ENCODE data around the gene SEC31B.

SEC31B gene

DNA sequence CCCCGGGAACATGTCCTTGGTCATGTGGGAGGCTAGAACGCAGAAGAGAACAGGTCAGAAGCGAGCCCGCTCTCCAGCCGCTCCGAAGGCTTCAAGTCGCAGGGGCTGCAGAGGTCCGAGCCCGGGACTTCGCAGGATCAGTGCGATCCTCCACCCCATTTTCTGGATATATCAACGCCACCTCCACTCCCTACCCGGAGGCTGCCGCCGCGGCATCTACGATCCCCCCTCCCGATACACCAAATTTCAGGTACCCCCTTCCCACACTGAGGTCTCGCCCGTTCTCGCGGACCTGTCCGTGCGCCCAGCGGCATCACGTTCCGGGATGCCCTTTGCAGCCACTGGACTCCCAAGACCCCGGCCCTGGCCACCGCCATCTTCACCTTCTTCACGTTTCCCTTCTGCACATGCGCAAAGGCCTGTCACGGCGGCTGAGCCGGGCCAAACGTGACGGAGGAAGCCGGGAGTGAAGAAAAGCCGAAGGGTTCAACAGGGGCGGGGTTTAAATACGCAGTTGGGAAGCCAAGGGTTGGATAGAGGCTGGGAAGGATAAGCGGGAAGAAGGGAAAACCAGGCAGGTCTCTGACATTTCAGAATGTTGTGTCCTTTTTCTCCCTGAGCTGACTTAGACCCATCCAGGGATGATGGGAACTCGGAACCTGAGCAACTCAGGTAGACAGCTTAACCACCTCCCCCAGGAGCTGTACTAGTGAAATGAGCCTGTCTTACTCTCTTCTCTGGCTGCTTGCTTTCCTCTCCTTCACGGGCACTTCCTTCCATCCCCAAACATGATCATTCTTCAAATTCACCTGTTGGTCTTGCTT is 10.0 kb upstream of the SEC31B start, which contains the start of gene NDUFB8 (continued):
- TF ChIP-seq, protein P1, sequence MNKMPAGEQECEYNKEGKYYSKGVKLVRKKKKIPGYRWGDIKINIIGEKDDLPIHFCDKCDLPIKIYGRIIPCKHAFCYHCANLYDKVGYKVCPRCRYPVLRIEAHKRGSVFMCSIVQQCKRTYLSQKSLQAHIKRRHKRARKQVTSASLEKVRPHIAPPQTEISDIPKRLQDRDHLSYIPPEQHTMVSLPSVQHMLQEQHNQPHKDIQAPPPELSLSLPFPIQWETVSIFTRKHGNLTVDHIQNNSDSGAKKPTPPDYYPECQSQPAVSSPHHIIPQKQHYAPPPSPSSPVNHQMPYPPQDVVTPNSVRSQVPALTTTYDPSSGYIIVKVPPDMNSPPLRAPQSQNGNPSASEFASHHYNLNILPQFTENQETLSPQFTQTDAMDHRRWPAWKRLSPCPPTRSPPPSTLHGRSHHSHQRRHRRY (tag by site-specific recombination; IDR thresholded peaks at IDR 0.05) = no peak
- no peak for TF ChIP-seq SETDB1 (IDR thresholded peaks at IDR 0.05; ENCODE audit: insufficient read length, low read length)
- TF ChIP-seq ZNF629 (tag by site-specific recombination; IDR thresholded peaks at IDR 0.05) = peak; percentile 51; the same call in 1 of the 2 replicates

- TF ChIP-seq ZNF335 (tag by site-specific recombination; conservative IDR thresholded peaks at IDR 0.05) (peak; percentile 98), EGR2 (tag by site-specific recombination; IDR thresholded peaks at IDR 0.05; ENCODE audit: low read depth) (peak; percentile 27; the same call in 1 of the 2 replicates), ZBTB17 (tag by site-specific recombination; IDR thresholded peaks at IDR 0.05) (peak; percentile 89), ZNF366 (tag by site-specific recombination; conservative IDR thresholded peaks at IDR 0.05) (0 out of 2 replicates have a peak, but pooled peaks have one; percentile 27), ZNF202 (tag by site-specific recombination; IDR thresholded peaks at IDR 0.05; ENCODE audit: borderline replicate concordance) (no peak), ZNF350 (tag by site-specific recombination; IDR thresholded peaks at IDR 0.05) (no peak), ZNF221 (tag by site-specific recombination; IDR thresholded peaks at IDR 0.05; ENCODE audit: borderline replicate concordance) (no peak)
- TF ChIP-seq, protein P2, sequence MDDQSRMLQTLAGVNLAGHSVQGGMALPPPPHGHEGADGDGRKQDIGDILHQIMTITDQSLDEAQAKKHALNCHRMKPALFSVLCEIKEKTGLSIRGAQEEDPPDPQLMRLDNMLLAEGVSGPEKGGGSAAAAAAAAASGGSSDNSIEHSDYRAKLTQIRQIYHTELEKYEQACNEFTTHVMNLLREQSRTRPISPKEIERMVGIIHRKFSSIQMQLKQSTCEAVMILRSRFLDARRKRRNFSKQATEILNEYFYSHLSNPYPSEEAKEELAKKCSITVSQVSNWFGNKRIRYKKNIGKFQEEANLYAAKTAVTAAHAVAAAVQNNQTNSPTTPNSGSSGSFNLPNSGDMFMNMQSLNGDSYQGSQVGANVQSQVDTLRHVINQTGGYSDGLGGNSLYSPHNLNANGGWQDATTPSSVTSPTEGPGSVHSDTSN (CRISPR knock-in tag; IDR thresholded peaks at IDR 0.05) = no peak
- ChIA-PET CTCF (interaction anchor here (1.6 to 5.4 kb wide), 2 partner anchors 11 to 41 kb away, joined by 3 to 45 read pairs; partner anchors contain the start of gene SEC31B), POLR2A (no interaction called here)
- Histone ChIP-seq H3K4me1 (ENCODE audit: control insufficient read depth, insufficient read depth, low read length) (no peaks in the 10 kb centered on the region), H3K36me3 (ENCODE audit: control insufficient read depth in 2 of 2, insufficient read depth in 1 of 2, low read length in 2 of 2) (peaks cover 32 to 45% of the 10 kb centered on the region in 2 experiments), H3K27ac (ENCODE audit: extremely low read depth, low read depth, low read length) (peak overlapping the region; percentile 67; the same call in 1 of the 2 replicates), H3K9me3 (ENCODE audit: control insufficient read depth, insufficient read depth, low read depth, low read length) (no peaks in the 10 kb centered on the region), H3K4me3 (ENCODE audit: low read depth, low read length) (peak overlapping the region; percentile 71)
These were observed 9.3 kb upstream of the SEC31B start for GRCh38 chr10:100528921-100529474.

- no peak overlapping the region for H3K27ac ChIP-seq (ENCODE audit: extremely low read depth, low read depth, low read length)
- POLR2A ChIA-PET = interaction anchor here (0.7 to 3.2 kb wide), 2 partner anchors 7 to 364 kb away, joined by 3 to 13 read pairs; partner anchors contain the start of gene HIF1AN
- TF ChIP-seq ZNF658 (tag by site-specific recombination; IDR thresholded peaks at IDR 0.05) (no peak), ZNF529 (tag by site-specific recombination; IDR thresholded peaks at IDR 0.05; ENCODE audit: insufficient replicate concordance) (no peak), ZNF571 (tag by site-specific recombination; IDR thresholded peaks at IDR 0.05) (no peak), REPIN1 (tag by site-specific recombination; IDR thresholded peaks at IDR 0.05; ENCODE audit: low read depth) (no peak), ZNF600 (tag by site-specific recombination; IDR thresholded peaks at IDR 0.05) (peak; percentile 90), ZNF558 (tag by site-specific recombination; IDR thresholded peaks at IDR 0.05) (no peak), WT1 (tag by site-specific recombination; IDR thresholded peaks at IDR 0.05) (no peak), ZNF366 (tag by site-specific recombination; conservative IDR thresholded peaks at IDR 0.05) (peak; percentile 34), SCRT2 (tag by site-specific recombination; IDR thresholded peaks at IDR 0.05) (peak; percentile 42; the same call in 1 of the 2 replicates), SP3 (tag by site-specific recombination; IDR thresholded peaks at IDR 0.05) (no peak), ZNF664 (tag by site-specific recombination; IDR thresholded peaks at IDR 0.05) (no peak)
- TF ChIP-seq, protein P3, sequence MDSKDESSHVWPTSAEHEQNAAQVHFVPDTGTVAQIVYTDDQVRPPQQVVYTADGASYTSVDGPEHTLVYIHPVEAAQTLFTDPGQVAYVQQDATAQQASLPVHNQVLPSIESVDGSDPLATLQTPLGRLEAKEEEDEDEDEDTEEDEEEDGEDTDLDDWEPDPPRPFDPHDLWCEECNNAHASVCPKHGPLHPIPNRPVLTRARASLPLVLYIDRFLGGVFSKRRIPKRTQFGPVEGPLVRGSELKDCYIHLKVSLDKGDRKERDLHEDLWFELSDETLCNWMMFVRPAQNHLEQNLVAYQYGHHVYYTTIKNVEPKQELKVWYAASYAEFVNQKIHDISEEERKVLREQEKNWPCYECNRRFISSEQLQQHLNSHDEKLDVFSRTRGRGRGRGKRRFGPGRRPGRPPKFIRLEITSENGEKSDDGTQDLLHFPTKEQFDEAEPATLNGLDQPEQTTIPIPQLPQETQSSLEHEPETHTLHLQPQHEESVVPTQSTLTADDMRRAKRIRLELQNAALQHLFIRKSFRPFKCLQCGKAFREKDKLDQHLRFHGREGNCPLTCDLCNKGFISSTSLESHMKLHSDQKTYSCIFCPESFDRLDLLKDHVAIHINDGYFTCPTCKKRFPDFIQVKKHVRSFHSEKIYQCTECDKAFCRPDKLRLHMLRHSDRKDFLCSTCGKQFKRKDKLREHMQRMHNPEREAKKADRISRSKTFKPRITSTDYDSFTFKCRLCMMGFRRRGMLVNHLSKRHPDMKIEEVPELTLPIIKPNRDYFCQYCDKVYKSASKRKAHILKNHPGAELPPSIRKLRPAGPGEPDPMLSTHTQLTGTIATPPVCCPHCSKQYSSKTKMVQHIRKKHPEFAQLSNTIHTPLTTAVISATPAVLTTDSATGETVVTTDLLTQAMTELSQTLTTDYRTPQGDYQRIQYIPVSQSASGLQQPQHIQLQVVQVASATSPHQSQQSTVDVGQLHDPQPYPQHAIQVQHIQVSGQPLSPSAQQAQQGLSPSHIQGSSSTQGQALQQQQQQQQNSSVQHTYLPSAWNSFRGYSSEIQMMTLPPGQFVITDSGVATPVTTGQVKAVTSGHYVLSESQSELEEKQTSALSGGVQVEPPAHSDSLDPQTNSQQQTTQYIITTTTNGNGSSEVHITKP (tag by site-specific recombination; IDR thresholded peaks at IDR 0.05) = peak; percentile 81
- TF ChIP-seq, protein P4, sequence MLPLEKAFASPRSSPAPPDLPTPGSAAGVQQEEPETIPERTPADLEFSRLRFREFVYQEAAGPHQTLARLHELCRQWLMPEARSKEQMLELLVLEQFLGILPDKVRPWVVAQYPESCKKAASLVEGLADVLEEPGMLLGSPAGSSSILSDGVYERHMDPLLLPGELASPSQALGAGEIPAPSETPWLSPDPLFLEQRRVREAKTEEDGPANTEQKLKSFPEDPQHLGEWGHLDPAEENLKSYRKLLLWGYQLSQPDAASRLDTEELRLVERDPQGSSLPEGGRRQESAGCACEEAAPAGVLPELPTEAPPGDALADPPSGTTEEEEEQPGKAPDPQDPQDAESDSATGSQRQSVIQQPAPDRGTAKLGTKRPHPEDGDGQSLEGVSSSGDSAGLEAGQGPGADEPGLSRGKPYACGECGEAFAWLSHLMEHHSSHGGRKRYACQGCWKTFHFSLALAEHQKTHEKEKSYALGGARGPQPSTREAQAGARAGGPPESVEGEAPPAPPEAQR (tag by site-specific recombination; IDR thresholded peaks at IDR 0.05) = no peak
These were observed 8.6 kb upstream of the SEC31B start for GRCh38 chr10:100528123-100528886.

More at GRCh38 chr10:100528123-100528886, 8.6 kb upstream of the SEC31B start:
- Histone ChIP-seq H3K4me3 (ENCODE audit: low read depth, low read length) (peak overlapping the region; percentile 71), H3K4me1 (ENCODE audit: control insufficient read depth, insufficient read depth, low read length) (no peaks in the 10 kb centered on the region), H3K9me3 (ENCODE audit: control insufficient read depth, insufficient read depth, low read depth, low read length) (no peaks in the 10 kb centered on the region), H3K36me3 (ENCODE audit: control insufficient read depth in 2 of 2, insufficient read depth in 1 of 2, low read length in 2 of 2) (peaks cover 32 to 51% of the 10 kb centered on the region in 2 experiments)
- CTCF ChIA-PET = interaction anchor here (1.6 to 5.4 kb wide), 2 partner anchors 10 to 41 kb away, joined by 3 to 45 read pairs; partner anchors contain the start of gene SEC31B

Measured in HEK293 (cell line).